Measurements from ENCODE around the gene SH3TC2. TPM values are rescaled to one million over a fixed set of nuclear protein-coding genes. Genes with fewer than 3 reads are reported as not detected.

Gene SH3TC2
- total RNA-seq, 1 donor from 2014 or later: not detected

GRCh38 chr5:149036168-149036567, 26.7 kb downstream of the SH3TC2 start:
- no peak for TF ChIP-seq CTCF (IDR thresholded peaks at IDR 0.05)
- Mint-ChIP-seq H3K4me3 (no peak overlapping the region), H3K9me3 (no peaks in the 10 kb centered on the region), H3K4me1 (no peaks in the 10 kb centered on the region), H3K27me3 (peaks cover 16% of the 10 kb centered on the region), H3K36me3 (ENCODE audit: low read depth) (no peaks in the 10 kb centered on the region), H3K27ac (no peak overlapping the region)
- intact Hi-C loops (cut with micrococcal nuclease): loop anchor here (10.0 kb wide), 1 partner anchor 1181 kb away; no protein-coding TSS in a partner anchor
- CTCF ChIA-PET: interaction anchor here (1.2 to 14.3 kb wide), 10 partner anchors 10 to 593 kb away, joined by 3 to 275 read pairs (median 8); no protein-coding TSS in a partner anchor
- DNase-seq (no peak), ATAC-seq (ENCODE audit: low read depth) (no peak)
- POLR2A ChIA-PET: no interaction called here

GRCh38 chr5:149035372-149035790, 27.5 kb downstream of the SH3TC2 start:
- ChIA-PET CTCF (interaction anchor here (1.0 to 14.3 kb wide), 12 partner anchors 9 to 592 kb away, joined by 3 to 275 read pairs (median 8); no protein-coding TSS in a partner anchor), POLR2A (no interaction called here)
- TF ChIP-seq CTCF (IDR thresholded peaks at IDR 0.05): no peak
- no peak overlapping the region for H3K27ac Mint-ChIP-seq
- DNase-seq (peak; percentile 30), ATAC-seq (ENCODE audit: low read depth) (peak; percentile 79)
- H3K4me1 Mint-ChIP-seq: no peaks in the 10 kb centered on the region
- H3K27me3 Mint-ChIP-seq: peaks cover 16% of the 10 kb centered on the region
- no peak overlapping the region for H3K4me3 Mint-ChIP-seq
- H3K36me3 Mint-ChIP-seq (ENCODE audit: low read depth): no peaks in the 10 kb centered on the region
- intact Hi-C loops (cut with micrococcal nuclease): loop anchor here (1.0 to 10.0 kb wide), 6 partner anchors 78 to 1181 kb away; no protein-coding TSS in a partner anchor
- no peaks in the 10 kb centered on the region for H3K9me3 Mint-ChIP-seq

GRCh38 chr5:149030838-149031397, 31.9 kb downstream of the SH3TC2 start:
- no peaks in the 10 kb centered on the region for H3K36me3 Mint-ChIP-seq (ENCODE audit: low read depth)
- intact Hi-C loops (cut with micrococcal nuclease): loop anchor here (10.0 kb wide), 1 partner anchor 1176 kb away; no protein-coding TSS in a partner anchor
- H3K4me3 Mint-ChIP-seq: no peak overlapping the region
- ChIA-PET CTCF (interaction anchor here (14.3 kb wide), 1 partner anchor 295 kb away, joined by 275 read pairs; no protein-coding TSS in a partner anchor), POLR2A (no interaction called here)
- DNase-seq: no peak
- peaks cover 2% of the 10 kb centered on the region for H3K27me3 Mint-ChIP-seq
- no peak for ATAC-seq (ENCODE audit: low read depth)
- TF ChIP-seq CTCF (IDR thresholded peaks at IDR 0.05): no peak
- no peaks in the 10 kb centered on the region for H3K4me1 Mint-ChIP-seq
- H3K27ac Mint-ChIP-seq: no peak overlapping the region
- no peaks in the 10 kb centered on the region for H3K9me3 Mint-ChIP-seq

GRCh38 chr5:149030392-149030791, 32.5 kb downstream of the SH3TC2 start:
- no peak for TF ChIP-seq CTCF (IDR thresholded peaks at IDR 0.05)
- Mint-ChIP-seq H3K4me1 (no peaks in the 10 kb centered on the region), H3K36me3 (ENCODE audit: low read depth) (no peaks in the 10 kb centered on the region), H3K4me3 (no peak overlapping the region), H3K27ac (no peak overlapping the region), H3K27me3 (peaks cover 2% of the 10 kb centered on the region), H3K9me3 (no peaks in the 10 kb centered on the region)
- no peak for ATAC-seq (ENCODE audit: low read depth)
- no peak for DNase-seq
- CTCF ChIA-PET: interaction anchor here (14.3 kb wide), 1 partner anchor 295 kb away, joined by 275 read pairs; no protein-coding TSS in a partner anchor
- POLR2A ChIA-PET: no interaction called here
- intact Hi-C loops (cut with micrococcal nuclease): loop anchor here (10.0 kb wide), 1 partner anchor 1176 kb away; no protein-coding TSS in a partner anchor

GRCh38 chr5:149028984-149029383, 33.9 kb downstream of the SH3TC2 start:
- ATAC-seq (ENCODE audit: low read depth): no peak
- no peaks in the 10 kb centered on the region for H3K9me3 Mint-ChIP-seq
- CTCF ChIA-PET: interaction anchor here (14.3 kb wide), 1 partner anchor 293 kb away, joined by 275 read pairs; no protein-coding TSS in a partner anchor
- DNase-seq: no peak
- POLR2A ChIA-PET: no interaction called here
- no peaks in the 10 kb centered on the region for H3K4me1 Mint-ChIP-seq
- H3K27me3 Mint-ChIP-seq: no peaks in the 10 kb centered on the region
- no peak overlapping the region for H3K27ac Mint-ChIP-seq
- H3K36me3 Mint-ChIP-seq (ENCODE audit: low read depth): no peaks in the 10 kb centered on the region
- intact Hi-C loops (cut with micrococcal nuclease): no loop called here
- TF ChIP-seq CTCF (IDR thresholded peaks at IDR 0.05): no peak
- no peak overlapping the region for H3K4me3 Mint-ChIP-seq

Data from activated B cell treated with CpG ODN at 0.5 μM for 24 hours (primary cell).